ENCODE results near the gene TRIM45. TPM values are rescaled to one million over a fixed set of nuclear protein-coding genes. Genes with fewer than 3 reads are reported as not detected.

Gene TRIM45
- total RNA-seq, 2 experiments from 2014 or later, result not detected

- Histone ChIP-seq H2AFZ (ENCODE audit: low read length) (no peak overlapping the region), H4K20me1 (ENCODE audit: insufficient read depth, low read length) (no peaks in the 10 kb centered on the region), H3K4me3 (ENCODE audit: low read depth, low read length, poor library complexity, severe bottlenecking) (no peak overlapping the region), H3K9me2 (ENCODE audit: insufficient read depth, low read length) (no peaks in the 10 kb centered on the region), H3K4me2 (ENCODE audit: low read length) (no peak overlapping the region), H3K9me3 (ENCODE audit: low read length) (no peaks in the 10 kb centered on the region), H3K36me3 (ENCODE audit: insufficient read depth, low read length) (no peaks in the 10 kb centered on the region), H3K4me1 (ENCODE audit: insufficient read depth, low read length, poor library complexity, severe bottlenecking) (no peaks in the 10 kb centered on the region), H3K79me2 (ENCODE audit: insufficient read depth, low read depth, low read length) (no peaks in the 10 kb centered on the region), H3K27ac (ENCODE audit: low read depth, low read length, poor library complexity, severe bottlenecking) (no peak overlapping the region)
- TF ChIP-seq EZH2phosphoT487 (IDR thresholded peaks at IDR 0.05; ENCODE audit: borderline replicate concordance, low read depth, low read length) (no peak), CTCF (conservative IDR thresholded peaks at IDR 0.05; ENCODE audit: low read length) (no peak)
- no peak for DNase-seq (ENCODE audit: low spot score)
- intact Hi-C loops (cut with micrococcal nuclease; ENCODE audit: unreplicated experiment), result no loop called here
- CTCF ChIA-PET (ENCODE audit: unreplicated experiment), result no interaction called here
- POLR2A ChIA-PET, result interaction anchor here (0.7 kb wide), 1 partner anchor 113 kb away, joined by 3 read pairs; no protein-coding TSS in a partner anchor
- BruUV-seq (replicated peaks), result no TSS peak
Observed at GRCh38 chr1:117127795-117128194, 6.2 kb upstream of the TRIM45 start.

GRCh38 chr1:117124661-117125060 is 3.1 kb upstream of the TRIM45 start:
- H3K4me2 ChIP-seq (ENCODE audit: low read length), result no peak overlapping the region
- H3K27ac ChIP-seq (ENCODE audit: low read depth, low read length, poor library complexity, severe bottlenecking), result no peak overlapping the region
- POLR2A ChIA-PET, result interaction anchor here (0.6 to 1.4 kb wide), 2 partner anchors 11 to 448 kb away, joined by 3 read pairs; no protein-coding TSS in a partner anchor
- BruUV-seq (replicated peaks), result no TSS peak
- no peaks in the 10 kb centered on the region for H3K9me3 ChIP-seq (ENCODE audit: low read length)
- DNase-seq (ENCODE audit: low spot score), result no peak
- no peaks in the 10 kb centered on the region for H3K9me2 ChIP-seq (ENCODE audit: insufficient read depth, low read length)
- no peaks in the 10 kb centered on the region for H4K20me1 ChIP-seq (ENCODE audit: insufficient read depth, low read length)
- no peak overlapping the region for H2AFZ ChIP-seq (ENCODE audit: low read length)
- intact Hi-C loops (cut with micrococcal nuclease; ENCODE audit: unreplicated experiment), result no loop called here
- H3K79me2 ChIP-seq (ENCODE audit: insufficient read depth, low read depth, low read length), result no peaks in the 10 kb centered on the region
- H3K4me1 ChIP-seq (ENCODE audit: insufficient read depth, low read length, poor library complexity, severe bottlenecking), result no peaks in the 10 kb centered on the region
- H3K4me3 ChIP-seq (ENCODE audit: low read depth, low read length, poor library complexity, severe bottlenecking), result no peak overlapping the region
- CTCF ChIA-PET (ENCODE audit: unreplicated experiment), result no interaction called here
- TF ChIP-seq CTCF (conservative IDR thresholded peaks at IDR 0.05; ENCODE audit: low read length) (no peak), EZH2phosphoT487 (IDR thresholded peaks at IDR 0.05; ENCODE audit: borderline replicate concordance, low read depth, low read length) (no peak)
- H3K36me3 ChIP-seq (ENCODE audit: insufficient read depth, low read length), result no peaks in the 10 kb centered on the region

- ChIA-PET CTCF (ENCODE audit: unreplicated experiment) (no interaction called here), POLR2A (no interaction called here)
- H3K9me2 ChIP-seq (ENCODE audit: insufficient read depth, low read length), result no peaks in the 10 kb centered on the region
- no peak overlapping the region for H2AFZ ChIP-seq (ENCODE audit: low read length)
- TF ChIP-seq EZH2phosphoT487 (IDR thresholded peaks at IDR 0.05; ENCODE audit: borderline replicate concordance, low read depth, low read length) (no peak), CTCF (conservative IDR thresholded peaks at IDR 0.05; ENCODE audit: low read length) (no peak)
- BruUV-seq (replicated peaks), result no TSS peak
- no peaks in the 10 kb centered on the region for H3K9me3 ChIP-seq (ENCODE audit: low read length)
- intact Hi-C loops (cut with micrococcal nuclease; ENCODE audit: unreplicated experiment), result no loop called here
- H3K79me2 ChIP-seq (ENCODE audit: insufficient read depth, low read depth, low read length), result no peaks in the 10 kb centered on the region
- H3K36me3 ChIP-seq (ENCODE audit: insufficient read depth, low read length), result no peaks in the 10 kb centered on the region
- H3K27ac ChIP-seq (ENCODE audit: low read depth, low read length, poor library complexity, severe bottlenecking), result no peak overlapping the region
- no peak for DNase-seq (ENCODE audit: low spot score)
- H3K4me2 ChIP-seq (ENCODE audit: low read length), result no peak overlapping the region
- H3K4me3 ChIP-seq (ENCODE audit: low read depth, low read length, poor library complexity, severe bottlenecking), result no peak overlapping the region
- H4K20me1 ChIP-seq (ENCODE audit: insufficient read depth, low read length), result no peaks in the 10 kb centered on the region
- H3K4me1 ChIP-seq (ENCODE audit: insufficient read depth, low read length, poor library complexity, severe bottlenecking), result no peaks in the 10 kb centered on the region
Observed at GRCh38 chr1:117123274-117123673, 1.7 kb upstream of the TRIM45 start.

Measured in OCI-LY7 (cell line).